HG02759 (cell line): Measurements from ENCODE around the gene PRR12.
"Not testable (repeated sequence)": the region's sequence is repeated elsewhere in the genome, so short reads cannot be mapped to it uniquely, and the experiment has no call there.

Experiments
- ATAC-seq: cut with Tn5 transposase; IDR thresholded peaks from one replicate; pipeline ENCODE4 v1.9.1; 2021; ENCODE audit warnings: mild to moderate bottlenecking, moderate library complexity; ENCODE audit not compliant: unreplicated experiment

The PRR12 gene

DNA sequence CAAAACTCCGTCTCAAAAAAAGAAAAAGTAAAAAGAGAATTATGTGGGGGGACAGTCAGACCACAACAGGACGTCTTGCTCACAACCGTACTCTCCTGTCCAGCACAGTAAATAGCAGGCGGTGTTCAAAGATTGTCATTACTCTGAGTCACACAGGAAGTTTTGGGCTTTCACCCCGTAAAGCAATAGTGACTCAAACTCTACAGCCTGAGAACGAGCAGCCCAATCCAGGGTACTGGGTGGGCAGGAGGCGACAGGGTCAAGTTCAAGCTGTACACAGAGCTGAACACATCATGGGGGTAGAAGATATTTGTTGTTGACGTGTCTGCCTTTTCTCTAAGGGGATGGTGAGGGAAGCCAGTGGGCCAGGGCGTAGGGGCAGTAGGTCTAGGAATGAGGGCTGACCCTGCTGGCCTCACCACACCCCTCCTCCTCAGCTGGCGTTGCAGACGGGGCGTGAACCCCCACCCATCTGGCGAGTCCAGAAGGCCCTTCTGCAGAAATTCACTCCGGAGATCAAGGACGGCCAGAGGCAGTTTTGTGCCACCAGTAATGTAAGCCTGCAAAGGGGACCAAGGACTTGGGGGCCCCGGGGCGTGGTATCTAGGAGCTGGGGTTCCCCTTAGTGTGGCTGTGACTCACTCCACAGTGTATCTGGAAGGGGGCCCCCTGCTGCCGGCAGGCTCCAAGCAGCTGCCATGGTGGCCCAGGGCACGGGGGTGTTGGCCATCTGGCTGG, 23.3 kb downstream of the PRR12 start:
- no peak for ATAC-seq

DNA sequence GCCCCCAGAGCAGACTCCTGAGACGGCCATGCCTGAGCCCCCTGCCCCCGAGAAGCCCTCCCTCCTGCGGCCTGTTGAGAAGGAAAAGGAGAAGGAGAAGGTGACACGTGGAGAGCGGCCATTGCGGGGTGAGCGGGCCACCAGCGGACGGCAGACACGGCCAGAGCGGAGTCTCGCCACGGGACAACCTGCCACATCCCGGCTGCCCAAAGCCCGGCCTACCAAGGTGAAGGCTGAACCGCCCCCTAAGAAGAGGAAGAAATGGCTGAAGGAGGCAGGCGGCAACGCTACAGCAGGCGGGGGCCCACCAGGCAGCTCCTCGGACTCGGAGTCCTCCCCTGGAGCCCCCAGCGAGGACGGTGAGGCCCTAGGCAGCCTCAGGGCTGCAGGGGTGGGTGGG, 24.9 kb downstream of the PRR12 start:
- ATAC-seq: no peak

DNA sequence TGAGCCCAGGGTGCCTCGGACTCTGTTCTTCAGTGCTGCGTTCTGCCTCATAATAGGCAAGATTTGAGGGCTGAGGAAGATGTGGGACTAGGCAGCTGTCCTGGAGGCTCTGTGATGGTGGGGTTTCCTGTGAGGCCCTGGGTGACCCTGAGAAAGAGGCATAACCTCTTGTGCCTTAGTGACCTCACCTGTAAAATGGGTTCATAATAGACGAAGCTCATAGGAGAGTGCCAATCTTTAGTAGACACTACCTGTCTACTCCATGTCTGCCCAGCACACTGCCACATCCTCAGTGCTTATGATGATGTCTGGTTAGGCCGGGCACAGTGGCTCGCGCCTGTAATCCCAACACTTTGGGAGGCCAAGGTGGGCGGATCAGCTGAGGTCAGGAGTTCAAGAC, 25.6 kb downstream of the PRR12 start:
- no peak for ATAC-seq

DNA sequence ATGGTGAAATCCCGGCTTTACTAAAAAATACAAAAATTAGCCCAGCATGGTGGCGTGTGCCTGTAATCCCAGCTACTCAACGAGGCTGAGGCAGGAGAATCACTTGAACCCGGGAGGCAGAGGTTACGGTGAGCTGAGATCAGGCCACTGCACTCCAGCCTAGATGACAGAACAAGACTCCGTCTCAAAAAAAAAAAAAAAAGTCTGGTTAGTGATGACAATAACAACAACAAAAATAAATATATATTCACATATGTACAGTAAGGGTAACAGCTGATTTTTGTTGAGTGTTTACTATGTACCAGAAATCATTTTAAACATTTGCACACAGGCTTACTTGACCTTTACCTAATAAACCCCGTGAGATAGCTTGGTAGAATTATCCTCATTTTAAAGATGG, 26.0 kb downstream of the PRR12 start:
- no peak for ATAC-seq

DNA sequence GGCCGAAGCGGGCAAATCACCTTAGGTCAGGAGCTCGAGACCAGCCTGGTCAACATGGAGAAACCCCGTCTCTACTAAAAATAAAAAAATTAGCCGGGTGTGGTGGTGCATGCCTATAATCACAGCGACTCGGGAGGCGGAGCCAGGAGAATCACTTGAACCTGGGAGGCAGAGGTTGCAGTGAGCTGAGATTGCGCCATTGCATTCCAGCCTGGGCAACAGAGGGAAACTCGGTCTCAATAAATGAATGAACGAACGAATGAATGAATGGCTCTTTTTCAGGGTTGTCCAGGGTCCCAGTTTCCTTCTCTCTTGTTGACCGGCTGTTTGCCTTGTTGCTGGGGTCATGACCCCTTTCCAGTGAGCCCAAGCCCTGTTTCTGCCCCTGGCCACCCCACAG, 26.9 kb downstream of the PRR12 start:
- not testable (repeated sequence) for ATAC-seq

DNA sequence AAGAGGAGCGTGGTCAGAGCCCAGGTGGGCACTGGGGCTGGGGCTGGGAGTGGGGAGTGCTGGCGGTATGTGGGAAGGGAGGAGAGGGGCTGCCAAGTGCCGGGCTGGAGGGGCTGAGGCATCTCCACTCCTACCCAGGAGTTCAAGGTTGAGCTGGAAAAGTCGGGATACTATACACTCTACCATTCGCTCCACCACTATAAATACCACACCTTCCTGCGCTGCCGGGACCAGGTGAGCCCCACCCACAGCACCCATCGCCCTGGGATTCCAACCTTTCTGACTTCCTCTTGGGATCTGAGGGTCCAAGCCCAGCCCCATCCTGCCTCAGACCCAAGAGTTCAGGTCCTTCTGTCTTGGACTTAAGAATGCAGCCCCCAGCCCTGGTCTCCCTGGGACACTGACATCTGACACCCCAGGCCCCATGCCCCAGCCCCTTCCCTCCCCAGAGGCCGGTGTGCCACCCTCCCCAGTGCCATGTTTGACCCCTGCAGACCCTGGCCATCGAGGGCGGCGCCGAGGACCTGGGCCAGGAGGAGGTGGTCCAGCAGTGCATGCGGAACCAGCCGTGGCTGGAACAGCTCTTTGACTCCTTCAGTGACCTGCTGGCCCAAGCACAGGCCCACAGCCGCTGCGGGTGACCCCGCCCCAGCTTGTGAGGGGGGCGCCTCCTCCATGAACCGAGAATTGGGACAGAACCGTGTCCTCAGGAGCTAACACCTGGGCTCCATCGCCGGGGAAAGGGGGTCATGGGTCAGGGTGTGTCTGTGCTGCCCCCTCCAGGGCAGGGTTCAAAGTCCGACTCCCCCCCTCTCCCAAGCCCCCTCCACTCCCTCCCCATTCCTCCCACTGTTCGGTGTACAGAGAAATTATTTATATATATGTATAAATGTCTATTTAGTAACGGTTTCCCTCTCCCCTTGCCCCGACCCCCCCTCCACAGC, 34.3 kb downstream of the PRR12 start:
- no peak for ATAC-seq

DNA sequence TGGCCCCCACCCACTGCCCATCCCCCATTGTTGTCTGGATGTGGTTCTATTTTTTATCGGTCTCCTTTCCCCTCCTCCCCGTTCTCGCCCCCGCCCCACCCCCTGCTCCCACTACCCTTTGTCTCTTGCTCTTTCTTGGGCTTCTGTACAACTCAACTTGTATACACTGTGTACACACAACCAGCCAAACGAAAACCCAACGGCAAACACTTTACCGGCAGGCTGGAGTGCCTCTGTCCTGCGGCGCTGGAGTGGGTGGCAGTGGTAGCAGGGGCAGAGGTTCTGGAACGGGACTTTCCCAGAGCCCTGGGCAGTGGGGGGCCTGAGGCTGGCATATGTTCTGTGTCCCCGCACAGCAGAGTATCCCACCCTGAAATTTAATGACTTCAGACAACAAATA, 35.2 kb downstream of the PRR12 start:
- no peak for ATAC-seq

DNA sequence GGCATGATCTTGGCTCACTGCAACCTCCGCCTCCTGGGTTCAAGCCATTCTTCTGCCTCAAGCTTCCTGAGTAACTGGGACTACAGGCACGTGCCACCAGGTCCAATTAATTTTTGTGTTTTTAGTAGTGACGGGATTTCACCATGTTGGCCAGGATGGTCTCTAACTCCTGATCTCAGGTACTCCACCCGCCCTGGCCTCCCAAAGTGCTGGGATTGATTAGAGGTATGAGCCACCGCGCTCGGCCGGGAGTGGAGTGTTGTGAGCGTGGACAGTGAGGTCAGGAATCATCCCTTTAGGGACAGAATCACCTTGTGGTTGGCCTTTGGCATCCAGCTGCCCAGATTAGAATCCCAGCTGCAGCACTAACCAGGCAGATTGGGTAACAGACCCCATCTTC, 38.7 kb downstream of the PRR12 start:
- no peak for ATAC-seq

DNA sequence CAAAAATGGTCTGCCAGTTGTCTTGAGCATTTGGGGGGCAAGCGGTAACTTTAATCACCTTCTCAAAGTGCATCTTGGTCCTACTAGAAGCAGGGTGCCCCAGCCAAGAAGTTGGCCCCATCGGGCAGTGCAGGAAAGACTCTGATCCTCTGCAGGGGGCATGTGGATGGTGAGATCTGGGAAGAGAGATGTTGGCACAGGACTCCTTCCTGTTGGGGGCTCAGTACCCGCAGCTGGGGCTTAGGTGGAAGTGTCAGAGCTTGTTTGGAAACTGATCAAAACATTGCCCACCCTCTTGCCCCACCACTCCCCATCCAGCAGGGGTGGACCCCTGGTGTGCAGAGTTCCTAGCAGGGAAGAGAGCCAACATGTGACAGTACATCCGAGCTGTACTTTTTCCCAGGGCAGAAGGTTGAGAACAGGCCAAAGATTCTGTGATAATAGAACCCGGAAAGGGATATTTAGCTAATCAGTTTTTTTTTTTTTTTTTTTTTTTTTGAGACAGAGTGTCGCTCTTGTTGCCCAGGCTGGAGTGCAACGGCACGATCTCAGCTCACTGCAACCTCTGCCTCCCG, 40.1 kb downstream of the PRR12 start:
- no peak for ATAC-seq

DNA sequence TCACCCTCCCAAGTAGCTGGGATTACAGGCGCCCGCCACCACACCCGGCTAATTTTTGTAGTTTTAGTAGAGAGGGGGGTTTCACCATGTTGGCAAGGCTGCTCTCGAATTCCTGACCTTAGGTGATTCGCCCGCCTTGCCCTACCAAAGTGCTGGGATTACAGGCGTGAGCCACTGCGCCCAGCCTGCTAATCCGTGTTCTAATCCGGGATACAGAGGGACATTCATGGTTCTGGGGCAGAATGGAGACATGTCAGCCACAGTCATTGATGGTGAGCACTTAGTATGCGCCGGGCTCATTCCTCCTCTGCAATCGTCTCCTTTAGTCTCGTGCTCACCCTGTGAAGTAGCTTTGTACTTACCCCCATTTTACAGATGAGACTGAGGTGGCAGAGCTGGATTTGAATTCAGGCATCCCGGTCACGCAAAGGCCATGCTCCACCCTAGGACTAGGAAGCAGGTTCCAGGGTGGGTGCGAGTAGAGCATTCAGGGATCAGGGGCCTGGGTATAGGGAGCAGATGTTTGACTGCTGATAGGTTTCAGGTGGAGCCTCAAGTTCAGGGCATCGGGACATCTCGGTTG, 40.7 kb downstream of the PRR12 start:
- no peak for ATAC-seq

DNA sequence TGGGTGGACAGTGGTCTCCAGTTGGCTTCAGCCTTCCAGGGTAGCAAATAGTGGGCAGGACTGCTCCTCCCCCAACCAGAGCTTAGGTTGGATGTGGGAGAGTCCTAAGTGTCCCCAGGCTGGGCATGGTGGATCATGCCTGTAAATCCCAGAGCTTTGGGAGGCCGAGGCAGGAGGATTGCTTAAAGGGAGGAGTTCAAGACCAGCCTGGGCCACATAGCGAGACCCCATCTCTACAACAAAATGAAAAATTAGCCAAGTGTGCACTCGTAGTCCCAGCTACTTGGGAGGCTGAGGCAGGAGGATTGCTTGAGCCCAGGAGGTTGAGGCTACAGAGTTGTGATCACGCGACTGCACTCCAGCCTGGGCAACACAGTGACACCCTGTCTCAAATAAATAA, 41.6 kb downstream of the PRR12 start:
- no peak for ATAC-seq

DNA sequence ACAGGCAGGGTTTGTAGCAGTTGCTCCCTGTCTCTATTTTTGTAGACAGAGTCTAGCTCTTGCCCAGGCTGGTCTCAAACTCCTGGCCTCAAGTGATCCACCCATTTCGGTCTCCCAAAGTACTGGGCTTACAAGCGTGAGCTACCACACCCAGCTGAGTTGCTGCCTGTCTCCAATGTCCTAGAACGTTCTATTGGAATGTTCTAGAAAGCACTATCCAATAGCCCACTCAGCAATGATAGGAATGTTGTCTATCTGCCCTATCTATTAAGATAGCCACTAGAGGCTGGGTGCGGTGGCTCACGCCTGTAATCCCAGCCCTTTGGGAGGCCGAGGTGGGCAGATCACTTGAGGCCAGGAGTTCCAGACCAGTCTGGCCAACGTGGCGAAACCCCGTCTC, 42.3 kb downstream of the PRR12 start:
- ATAC-seq: not testable (repeated sequence)

DNA sequence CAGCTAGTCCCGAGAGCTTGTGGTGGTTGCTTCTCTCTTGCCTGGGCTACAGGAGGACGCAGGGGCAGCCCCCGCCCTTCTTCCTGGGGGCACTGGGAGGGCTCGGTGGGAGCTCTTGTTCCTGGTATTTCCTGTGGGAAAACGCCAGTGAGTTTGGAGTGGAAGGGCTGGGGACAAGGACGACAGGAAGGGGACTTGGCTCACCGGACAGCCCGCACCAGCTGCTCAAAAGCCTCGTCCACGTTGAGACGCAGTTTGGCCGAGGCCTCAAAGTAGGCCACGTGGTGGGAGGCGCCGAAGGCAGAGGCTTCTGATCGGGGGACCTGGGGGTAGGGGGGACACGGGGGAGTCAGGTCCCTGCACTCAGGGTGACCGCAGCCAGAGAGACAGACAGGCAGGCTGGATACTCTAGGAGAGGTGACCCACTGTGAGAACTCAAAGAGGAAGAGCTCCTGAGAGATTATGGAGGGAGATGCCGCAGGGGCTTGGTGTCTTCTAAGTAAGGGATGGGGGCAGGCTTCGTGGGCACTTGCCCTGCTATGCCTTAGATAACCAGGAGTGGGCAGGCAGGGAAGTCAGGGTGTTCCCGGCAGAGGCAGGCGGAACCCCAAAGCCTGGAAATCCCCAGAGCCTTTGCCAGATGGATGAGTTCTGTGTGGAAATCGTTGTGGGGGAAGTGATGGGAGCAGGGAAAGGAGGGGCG, 44.7 kb downstream of the PRR12 start:
- no peak for ATAC-seq

DNA sequence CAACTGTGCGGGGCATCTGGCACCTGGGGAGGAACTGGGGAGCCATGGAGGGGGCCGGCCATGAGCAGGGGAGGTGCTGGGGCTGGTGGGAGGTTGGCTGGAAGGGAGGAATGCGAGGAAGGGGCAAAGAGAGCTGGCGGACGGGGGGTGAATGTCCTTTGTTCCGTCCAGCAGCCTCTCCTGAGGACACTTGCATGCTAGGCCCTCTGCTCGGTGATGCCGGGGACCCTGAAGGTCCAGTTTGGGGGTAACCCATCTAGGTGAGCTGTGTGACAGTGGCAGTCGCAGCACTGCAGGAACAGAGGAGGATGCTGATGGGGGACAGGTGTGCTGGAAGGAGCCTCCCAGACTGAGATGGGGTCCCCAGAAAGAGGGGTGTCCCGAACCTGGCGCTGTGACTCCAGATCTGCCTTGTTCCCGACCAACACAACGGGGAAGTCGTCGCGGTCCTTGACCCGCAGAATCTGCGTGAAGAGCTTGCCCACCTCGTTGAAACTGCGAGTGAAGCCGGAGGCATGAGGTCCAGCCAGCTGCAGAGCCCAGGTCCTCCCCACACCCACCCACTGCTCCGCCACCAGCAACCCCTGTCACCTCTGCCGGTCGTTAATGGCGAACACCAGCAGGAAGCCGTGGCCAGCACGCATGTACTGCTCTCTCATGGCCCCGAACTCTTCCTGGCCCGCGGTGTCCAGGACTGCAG, 45.4 kb downstream of the PRR12 start:
- ATAC-seq: no peak

DNA sequence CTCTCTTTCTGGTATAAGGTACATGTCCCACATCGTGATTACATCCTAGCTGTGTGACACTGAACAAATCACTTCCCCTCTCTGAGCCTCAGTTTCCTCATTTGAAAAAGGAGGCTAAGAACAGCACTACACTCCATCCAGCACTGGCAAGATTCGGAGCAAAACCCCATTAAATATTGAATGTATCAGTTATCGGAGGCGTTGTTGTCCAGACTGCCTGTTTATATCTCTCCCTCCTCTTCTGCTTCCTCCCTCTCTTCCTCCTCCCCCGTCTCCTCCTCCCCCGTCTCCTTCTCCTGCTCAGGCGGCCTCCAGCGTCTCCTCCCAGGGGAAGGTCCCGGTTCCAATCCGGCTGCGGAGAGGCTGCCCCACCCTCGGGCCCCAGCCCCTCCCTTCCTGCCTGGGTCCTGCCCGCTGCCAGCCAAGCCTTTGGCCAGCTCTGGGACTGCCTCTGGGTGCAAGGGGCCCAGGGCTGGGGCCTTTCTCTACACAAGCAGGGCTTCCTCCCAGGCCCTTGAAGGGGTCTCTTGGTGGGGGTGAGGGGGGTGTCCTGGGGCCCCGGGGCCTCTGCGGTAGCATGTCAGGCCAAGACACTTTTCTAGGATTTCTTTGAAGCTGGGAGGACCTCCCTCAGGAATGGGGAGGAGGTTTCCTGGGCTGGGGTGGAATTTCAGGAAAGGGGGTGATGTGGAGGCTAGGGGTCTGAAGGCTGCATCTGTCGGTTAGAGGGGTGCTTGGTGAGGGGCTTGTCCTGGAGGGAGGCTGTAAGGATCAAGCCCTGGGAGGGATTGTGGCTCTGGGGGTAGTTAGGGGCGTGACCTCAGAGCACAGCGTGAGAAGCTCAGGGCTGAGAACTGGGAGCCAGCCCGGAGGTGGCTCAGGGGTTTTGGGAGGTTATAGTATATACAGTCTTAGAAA, 47.1 kb downstream of the PRR12 start:
- ATAC-seq: no peak

DNA sequence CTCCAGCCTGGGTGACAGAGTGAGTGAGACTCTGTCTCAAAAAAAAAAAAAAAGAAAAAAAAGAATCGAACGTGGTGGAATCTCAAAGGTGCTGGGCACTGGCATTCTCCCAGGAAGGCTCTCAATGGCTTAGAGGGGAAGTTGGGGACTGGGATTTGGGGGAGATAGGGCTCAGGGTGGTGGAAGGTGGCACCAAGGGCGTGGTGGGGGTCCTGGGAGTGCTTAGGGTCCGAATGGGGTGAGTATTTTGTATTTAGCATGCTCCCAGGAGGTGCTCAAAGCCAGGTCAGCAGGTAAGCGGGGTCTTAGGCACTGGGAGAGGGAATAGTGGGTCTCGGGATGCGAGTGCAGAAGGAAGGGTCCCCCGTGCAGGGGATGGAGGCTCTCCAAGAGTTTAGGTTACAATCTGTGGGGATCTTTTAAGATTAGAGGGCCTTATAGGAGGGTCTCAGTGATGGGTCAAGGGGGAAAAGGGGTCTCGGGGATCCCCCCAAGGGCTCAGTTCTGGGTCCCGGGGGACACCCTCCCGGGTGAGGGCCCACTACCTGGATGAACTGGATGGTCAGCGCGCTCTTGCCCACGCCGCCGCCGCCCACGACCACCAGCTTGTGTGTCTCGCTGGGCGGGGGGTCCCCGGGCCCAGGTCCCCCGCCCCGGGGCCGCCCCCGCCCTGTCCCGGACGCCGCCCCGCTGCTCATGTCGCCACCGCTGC, 48.6 kb downstream of the PRR12 start:
- ATAC-seq: no peak

DNA sequence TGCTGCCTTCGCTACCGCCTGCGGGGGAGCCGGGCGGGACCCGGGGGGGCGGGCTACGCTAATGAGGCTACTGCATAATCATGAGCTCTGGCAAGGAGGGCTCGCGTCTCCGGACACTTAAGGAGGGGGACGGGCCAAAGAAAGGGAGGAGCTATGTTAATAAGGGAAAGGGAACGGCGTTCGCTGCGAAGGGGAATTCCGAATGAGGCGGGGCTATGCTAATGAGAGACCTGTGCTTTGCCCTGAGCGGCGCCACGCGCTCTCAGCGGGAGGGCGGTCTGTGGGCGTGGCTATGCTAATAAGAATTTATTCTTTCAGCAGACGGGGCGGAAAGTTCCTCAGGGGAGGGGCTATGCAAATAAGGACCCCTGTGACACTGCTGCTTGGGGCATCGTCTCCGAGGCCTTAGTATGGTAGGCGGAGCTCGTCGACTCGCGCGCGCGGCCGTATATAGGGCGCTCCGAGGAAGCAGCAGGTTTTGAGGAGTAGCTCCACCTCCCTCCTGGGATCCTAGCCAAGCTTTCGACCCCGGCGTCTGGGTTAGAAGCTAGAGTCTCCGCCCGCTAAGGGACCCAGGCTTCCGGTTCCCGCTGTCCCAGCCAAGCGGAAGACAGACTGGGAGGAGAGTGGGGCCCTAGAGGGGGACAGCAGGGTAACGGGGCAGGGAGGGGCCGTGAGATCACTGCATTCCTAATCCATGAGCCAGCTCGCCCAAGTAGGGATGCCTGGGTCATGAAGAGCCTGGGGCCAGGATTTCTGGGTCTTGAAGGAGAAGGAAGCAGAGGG, 49.3 kb downstream of the PRR12 start, which contains the start of gene RRAS:
Gene RRAS, minus strand, starts transcription at position 31 of the 786 bp plus-strand sequence. CDS start 45 bp downstream, outside the sequence.
- peak; percentile 65 for ATAC-seq
